Measurements from ENCODE around the gene SYNJ2.

Gene SYNJ2

GRCh38 chr6:157995458-157995857 is 13.8 kb downstream of the SYNJ2 start:
- no peak for TF ChIP-seq CTCF (IDR thresholded peaks at IDR 0.05; ENCODE audit: insufficient read depth, low read depth, low read length, missing control alignments)
- DNase-seq (ENCODE audit: low read depth), result no peak
- no peak overlapping the region for H3K4me3 ChIP-seq (ENCODE audit: low read length)

DNA sequence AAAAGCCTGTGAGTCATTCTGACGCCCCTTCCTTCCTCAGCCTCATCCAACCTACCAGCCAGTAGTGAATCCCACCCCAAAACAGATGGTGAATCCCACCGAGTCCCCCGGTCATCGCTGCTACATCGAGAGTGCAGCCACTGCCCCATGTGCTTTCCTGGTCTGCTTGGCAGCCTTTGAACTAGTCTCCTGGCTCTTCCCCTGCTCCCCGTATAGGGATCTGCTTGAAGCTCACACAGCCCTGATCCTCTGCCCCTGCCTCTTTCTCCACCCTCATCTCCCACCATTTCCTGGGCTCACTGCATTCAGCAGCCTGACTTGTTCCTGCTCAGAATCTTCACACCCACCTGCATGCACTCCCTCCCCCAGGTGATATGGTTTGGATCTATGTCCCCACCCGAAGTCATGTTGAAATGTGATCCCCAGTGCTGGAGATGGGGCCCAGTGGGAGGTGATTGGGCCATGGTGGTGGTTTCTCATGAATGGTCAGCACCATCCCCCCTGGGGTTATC is 14.6 kb downstream of the SYNJ2 start:
- no peak for TF ChIP-seq CTCF (IDR thresholded peaks at IDR 0.05; ENCODE audit: insufficient read depth, low read depth, low read length, missing control alignments)
- H3K4me3 ChIP-seq (ENCODE audit: low read length), result no peak overlapping the region
- DNase-seq (ENCODE audit: low read depth), result no peak

GRCh38 chr6:157996918-157997702 is 15.4 kb downstream of the SYNJ2 start:
- DNase-seq (ENCODE audit: low read depth), result no peak
- H3K4me3 ChIP-seq (ENCODE audit: low read length), result no peak overlapping the region
- TF ChIP-seq CTCF (IDR thresholded peaks at IDR 0.05; ENCODE audit: insufficient read depth, low read depth, low read length, missing control alignments), result no peak

GRCh38 chr6:157997893-157998608 is 16.4 kb downstream of the SYNJ2 start:
- H3K4me3 ChIP-seq (ENCODE audit: low read length), result no peak overlapping the region
- DNase-seq (ENCODE audit: low read depth), result no peak
- no peak for TF ChIP-seq CTCF (IDR thresholded peaks at IDR 0.05; ENCODE audit: insufficient read depth, low read depth, low read length, missing control alignments)

DNA sequence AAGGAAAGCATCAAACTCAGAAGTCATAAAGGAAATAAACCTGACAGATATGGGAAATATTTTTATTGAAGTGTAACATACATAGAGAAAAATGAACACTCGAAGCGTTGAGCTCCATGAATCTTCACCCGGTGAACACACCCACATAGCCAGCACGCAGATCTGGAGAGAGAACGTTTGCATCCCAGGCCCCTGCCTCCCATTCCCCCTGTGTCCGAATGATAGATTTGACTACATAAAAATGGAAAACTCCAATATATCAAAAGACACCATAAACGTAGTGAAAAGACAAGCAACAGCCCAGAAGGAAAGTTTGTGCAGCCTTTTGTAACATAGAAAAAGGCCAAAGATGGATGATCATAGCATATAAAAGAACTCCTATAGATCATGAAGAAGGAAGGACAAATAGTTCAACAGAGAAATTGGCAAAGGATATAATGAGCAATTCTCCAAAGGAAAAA is 17.1 kb downstream of the SYNJ2 start:
- H3K4me3 ChIP-seq (ENCODE audit: low read length), result no peak overlapping the region
- TF ChIP-seq CTCF (IDR thresholded peaks at IDR 0.05; ENCODE audit: insufficient read depth, low read depth, low read length, missing control alignments), result no peak
- DNase-seq (ENCODE audit: low read depth), result no peak

- no peak for TF ChIP-seq CTCF (IDR thresholded peaks at IDR 0.05; ENCODE audit: insufficient read depth, low read depth, low read length, missing control alignments)
- H3K4me3 ChIP-seq (ENCODE audit: low read length), result no peak overlapping the region
- DNase-seq (ENCODE audit: low read depth), result no peak
These were observed 17.7 kb downstream of the SYNJ2 start for GRCh38 chr6:157999168-158000051.
